ENCODE results near the gene CBLN3. TPM values are rescaled to one million over a fixed set of nuclear protein-coding genes. Genes with fewer than 3 reads are reported as not detected.
A peak's percentile ranks its signal among the peaks of the same experiment; 100 is the strongest.

CBLN3 gene
- total RNA-seq, 2 experiments from 2014 or later = 1.1 to 1.3 TPM

DNA sequence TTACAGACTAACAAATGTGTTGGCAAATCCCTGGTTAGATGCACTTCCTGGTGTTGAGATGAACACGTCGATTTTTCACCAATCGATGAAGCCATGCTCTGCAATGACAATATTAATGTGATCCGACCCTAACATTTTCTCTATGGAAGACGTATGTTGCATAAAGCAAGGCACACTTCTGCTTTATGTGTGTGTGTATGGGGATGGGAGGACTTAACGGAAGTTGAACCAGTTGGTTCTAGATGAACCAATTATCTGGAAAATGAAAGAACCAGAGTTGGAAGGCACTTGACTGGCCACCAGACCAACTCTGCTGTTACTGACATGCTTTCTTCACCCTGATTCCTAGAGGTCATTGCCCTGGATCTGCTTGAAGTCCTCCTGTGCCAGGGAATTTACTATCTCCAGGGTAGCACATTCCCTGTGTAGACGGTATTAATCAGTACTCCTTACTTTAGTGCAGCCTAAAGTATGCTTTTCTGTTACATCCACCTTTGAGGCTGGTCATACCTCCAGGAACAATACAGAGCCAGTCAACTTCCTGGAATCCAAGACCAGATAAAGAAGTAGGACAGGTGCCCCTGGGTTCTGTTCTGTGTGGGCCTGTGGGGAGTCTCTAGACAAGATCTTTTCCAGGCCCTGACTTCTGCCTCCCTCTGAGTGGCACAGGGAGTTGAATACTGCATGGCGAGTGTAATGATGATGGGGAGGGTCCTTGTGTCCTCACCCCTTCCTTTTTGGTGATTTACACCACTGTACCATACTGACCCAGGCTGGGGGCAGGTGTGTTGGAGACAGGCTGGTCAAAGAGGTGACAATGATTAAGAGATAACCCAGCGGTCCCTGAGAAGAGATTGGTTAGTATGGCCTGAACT is 9.0 kb upstream of the CBLN3 start:
- Mint-ChIP-seq H3K27ac (peak overlapping the region; percentile 92), H3K36me3 (ENCODE audit: low read depth) (peaks cover 69% of the 10 kb centered on the region), H3K4me1 (ENCODE audit: low read depth) (peaks cover 71% of the 10 kb centered on the region), H3K9me3 (ENCODE audit: insufficient read depth) (no peaks in the 10 kb centered on the region), H3K27me3 (ENCODE audit: low read depth) (no peaks in the 10 kb centered on the region), H3K4me3 (no peak overlapping the region)
- ChIA-PET POLR2A (interaction anchor here (2.5 to 5.3 kb wide), 2 partner anchors 8 to 105 kb away, joined by 16 to 77 read pairs; partner anchors contain the start of genes CBLN3 and KHNYN), CTCF (interaction anchor here (1.0 to 17.6 kb wide), 10 partner anchors 42 to 196 kb away, joined by 3 to 709 read pairs (median 12); partner anchors contain the start of genes ADCY4, CIDEB, LTB4R and LTB4R2)
- no peak for ATAC-seq
- DNase-seq = peak; percentile 18

DNA sequence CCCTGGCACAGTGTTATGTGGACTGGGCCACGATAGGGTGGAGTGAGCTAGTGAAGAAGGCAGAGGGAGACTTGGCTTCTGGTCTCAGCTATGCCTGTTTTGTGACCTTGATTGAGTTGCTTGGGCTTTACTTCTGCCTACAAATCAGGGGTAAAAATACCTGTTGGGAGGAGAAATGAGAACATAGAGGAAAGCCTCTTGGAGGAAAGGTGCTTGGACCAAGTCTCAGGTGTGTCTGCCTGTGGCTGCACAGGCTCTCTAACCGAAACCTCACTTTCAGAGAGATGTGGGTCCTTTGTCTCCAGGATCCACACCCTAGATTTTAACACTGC is 8.2 kb upstream of the CBLN3 start:
- DNase-seq (peak; percentile 18), ATAC-seq (no peak)
- H3K36me3 Mint-ChIP-seq (ENCODE audit: low read depth) = peaks cover 74% of the 10 kb centered on the region
- no peaks in the 10 kb centered on the region for H3K27me3 Mint-ChIP-seq (ENCODE audit: low read depth)
- no peaks in the 10 kb centered on the region for H3K9me3 Mint-ChIP-seq (ENCODE audit: insufficient read depth)
- H3K4me3 Mint-ChIP-seq = peak overlapping the region; percentile 32
- ChIA-PET CTCF (interaction anchor here (0.8 to 17.6 kb wide), 20 partner anchors 12 to 297 kb away, joined by 3 to 709 read pairs (median 8); partner anchors contain the start of genes ADCY4, CIDEB, DHRS1 and EMC9), POLR2A (interaction anchor here (2.1 to 2.5 kb wide), 2 partner anchors 104 to 127 kb away, joined by 6 to 16 read pairs; no protein-coding TSS in a partner anchor)
- peaks cover 72% of the 10 kb centered on the region for H3K4me1 Mint-ChIP-seq (ENCODE audit: low read depth)
- H3K27ac Mint-ChIP-seq = peak overlapping the region; percentile 92

DNA sequence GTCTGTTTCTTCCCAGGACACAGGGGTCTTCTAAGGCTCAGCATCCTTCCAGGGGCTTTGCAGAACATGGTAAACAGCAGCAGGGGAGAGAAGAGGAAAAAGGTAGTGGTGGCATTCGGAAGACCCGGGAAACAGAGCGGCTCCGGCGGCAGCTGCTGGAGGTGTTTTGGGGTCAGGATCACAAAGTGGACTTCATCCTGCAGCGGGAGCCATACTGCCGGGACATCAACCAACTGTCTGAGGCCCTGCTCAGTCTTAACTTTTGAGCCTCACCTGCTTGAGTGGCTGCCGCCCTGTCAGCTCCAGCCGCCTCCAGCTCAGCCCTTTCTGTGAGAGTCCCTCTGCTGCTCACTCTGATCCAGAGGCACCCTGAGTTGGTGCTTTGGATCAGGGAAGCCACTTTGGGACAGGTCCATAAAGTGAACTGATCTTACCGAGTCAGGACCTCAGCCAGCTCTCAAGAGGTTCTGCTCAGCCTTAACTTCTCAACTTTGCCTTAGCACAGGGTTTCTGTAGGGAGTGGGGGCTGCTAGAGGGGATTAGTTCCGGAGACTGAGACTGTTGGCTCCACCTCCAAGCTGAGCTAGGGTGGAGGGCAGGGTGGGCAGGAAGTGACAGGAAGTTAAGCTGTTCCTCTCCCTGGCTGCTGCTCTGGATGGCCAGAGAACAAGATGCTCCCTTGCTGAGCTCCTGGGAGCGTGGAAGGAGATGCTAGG is 7.7 kb upstream of the CBLN3 start:
- peak; percentile 26 for ATAC-seq

DNA sequence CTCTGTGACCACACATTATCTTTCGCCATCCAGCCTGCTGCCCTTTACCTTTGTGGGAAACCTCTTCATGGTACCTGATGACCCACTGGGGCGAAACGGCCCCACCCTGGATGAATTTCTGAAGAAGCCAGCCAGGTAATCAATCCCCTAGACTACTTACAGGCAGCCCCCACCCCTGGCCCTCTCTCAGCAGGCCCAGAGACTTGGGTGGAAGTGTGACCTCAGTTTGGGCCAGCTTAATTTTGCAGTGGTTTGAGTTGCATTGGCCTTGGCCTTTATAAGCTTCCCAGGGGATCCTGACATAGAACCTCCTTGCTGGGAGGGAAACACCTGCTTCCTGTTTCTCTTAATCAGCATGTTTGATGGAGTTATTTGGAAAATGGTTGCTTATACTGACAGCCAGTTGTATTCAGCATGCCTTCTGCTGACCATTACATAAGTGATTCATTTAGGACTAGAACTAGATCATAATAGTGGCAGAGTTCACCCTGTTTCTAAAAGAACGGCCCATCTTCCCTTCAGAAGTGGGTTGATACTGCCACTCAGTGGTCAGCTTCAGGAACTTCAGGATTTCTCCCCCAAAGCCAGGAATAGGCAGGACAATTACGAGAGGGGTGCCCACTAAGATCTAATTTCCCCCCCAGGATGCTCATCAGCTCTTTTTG is 7.0 kb upstream of the CBLN3 start:
- CTCF ChIA-PET = interaction anchor here (0.8 to 17.6 kb wide), 27 partner anchors 11 to 296 kb away, joined by 3 to 709 read pairs (median 6); partner anchors contain the start of genes ADCY4, CIDEB, EMC9 and LTB4R
- Mint-ChIP-seq H3K9me3 (ENCODE audit: insufficient read depth) (no peaks in the 10 kb centered on the region), H3K36me3 (ENCODE audit: low read depth) (peaks cover 74% of the 10 kb centered on the region), H3K4me1 (ENCODE audit: low read depth) (peaks cover 71% of the 10 kb centered on the region), H3K4me3 (peak overlapping the region; percentile 23), H3K27ac (peak overlapping the region; percentile 92), H3K27me3 (ENCODE audit: low read depth) (no peaks in the 10 kb centered on the region)
- DNase-seq = peak; percentile 65
- POLR2A ChIA-PET = interaction anchor here (1.2 to 2.5 kb wide), 5 partner anchors 97 to 126 kb away, joined by 3 to 16 read pairs (median 6); partner anchors contain the start of genes LTB4R and RIPK3
- peak; percentile 43 for ATAC-seq

More for the DNA sequence above, 7.7 kb upstream of the CBLN3 start:
- Mint-ChIP-seq H3K4me1 (ENCODE audit: low read depth) (peaks cover 70% of the 10 kb centered on the region), H3K9me3 (ENCODE audit: insufficient read depth) (no peaks in the 10 kb centered on the region), H3K4me3 (peak overlapping the region; percentile 32), H3K27ac (peak overlapping the region; percentile 92), H3K27me3 (ENCODE audit: low read depth) (no peaks in the 10 kb centered on the region), H3K36me3 (ENCODE audit: low read depth) (peaks cover 71% of the 10 kb centered on the region)
- CTCF ChIA-PET = interaction anchor here (0.8 to 17.6 kb wide), 23 partner anchors 12 to 296 kb away, joined by 3 to 709 read pairs (median 7); partner anchors contain the start of genes ADCY4, CIDEB, DHRS1 and EMC9
- POLR2A ChIA-PET = interaction anchor here (1.3 to 2.5 kb wide), 4 partner anchors 103 to 127 kb away, joined by 3 to 16 read pairs (median 6); partner anchors contain the start of gene LTB4R
- DNase-seq = peak; percentile 53

DNA sequence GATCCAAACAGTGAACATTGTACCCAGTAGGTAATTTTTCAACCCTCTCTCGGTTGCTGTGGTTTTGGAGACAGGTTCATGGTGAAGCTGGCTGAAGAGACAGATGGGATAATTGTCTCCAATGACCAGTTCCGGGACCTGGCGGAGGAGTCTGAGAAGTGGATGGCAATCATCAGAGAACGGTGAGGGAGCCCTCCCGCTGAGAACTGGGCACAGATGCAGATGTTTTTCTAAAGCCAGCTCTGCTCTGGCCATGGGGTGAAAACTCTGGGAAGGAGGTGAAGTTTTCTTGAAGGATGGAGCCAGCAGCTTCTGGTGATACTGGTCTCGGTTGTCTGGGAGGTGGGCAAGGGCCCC is 6.5 kb upstream of the CBLN3 start:
- ChIA-PET CTCF (interaction anchor here (0.8 to 17.6 kb wide), 22 partner anchors 11 to 257 kb away, joined by 3 to 709 read pairs (median 7); partner anchors contain the start of genes ADCY4, CIDEB, LTB4R and LTB4R2), POLR2A (interaction anchor here (0.6 to 2.5 kb wide), 6 partner anchors 96 to 129 kb away, joined by 3 to 16 read pairs (median 4); partner anchors contain the start of genes LTB4R and RIPK3)
- H3K36me3 Mint-ChIP-seq (ENCODE audit: low read depth) = peaks cover 72% of the 10 kb centered on the region
- H3K27me3 Mint-ChIP-seq (ENCODE audit: low read depth) = no peaks in the 10 kb centered on the region
- H3K4me1 Mint-ChIP-seq (ENCODE audit: low read depth) = peaks cover 71% of the 10 kb centered on the region
- H3K4me3 Mint-ChIP-seq = no peak overlapping the region
- DNase-seq (no peak), ATAC-seq (no peak)
- peak overlapping the region; percentile 9 for H3K27ac Mint-ChIP-seq
- no peaks in the 10 kb centered on the region for H3K9me3 Mint-ChIP-seq (ENCODE audit: insufficient read depth)

DNA sequence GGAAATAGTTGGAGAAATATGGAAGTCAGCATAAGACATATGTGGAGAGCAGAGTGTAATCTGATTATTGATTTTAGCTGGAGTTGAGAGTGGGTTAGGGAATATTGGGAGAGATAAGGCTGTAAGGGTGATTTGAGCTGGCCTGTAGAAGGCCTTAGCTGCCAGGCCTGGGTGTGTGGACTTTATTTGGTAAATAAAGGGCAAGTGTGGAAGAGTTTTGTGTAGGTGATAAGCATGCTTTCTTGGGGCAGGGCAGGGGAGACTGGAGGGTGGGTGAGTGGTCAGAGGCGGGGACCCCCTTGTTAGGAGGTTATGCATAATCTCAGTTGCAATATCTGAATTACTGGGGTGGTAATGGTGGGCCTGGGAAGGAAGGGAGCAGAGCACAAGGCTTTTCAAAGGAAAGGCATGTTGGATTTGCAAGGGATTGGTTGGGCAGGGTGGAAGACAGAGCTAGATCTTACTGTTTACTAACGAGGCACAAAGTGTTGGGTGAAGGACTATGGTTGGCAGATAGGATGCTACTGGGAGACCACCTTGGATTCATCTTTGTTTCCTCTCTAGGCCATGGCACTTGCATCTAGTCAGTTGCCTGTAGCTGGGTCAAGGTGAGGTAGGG is 5.8 kb upstream of the CBLN3 start:
- H3K4me1 Mint-ChIP-seq (ENCODE audit: low read depth) = peaks cover 68% of the 10 kb centered on the region
- peak overlapping the region; percentile 16 for H3K27ac Mint-ChIP-seq
- DNase-seq (peak; percentile 19), ATAC-seq (no peak)
- POLR2A ChIA-PET = interaction anchor here (0.6 to 2.5 kb wide), 4 partner anchors 95 to 128 kb away, joined by 3 to 16 read pairs (median 5); partner anchors contain the start of genes LTB4R and RIPK3
- no peaks in the 10 kb centered on the region for H3K9me3 Mint-ChIP-seq (ENCODE audit: insufficient read depth)
- peaks cover 67% of the 10 kb centered on the region for H3K36me3 Mint-ChIP-seq (ENCODE audit: low read depth)
- no peak overlapping the region for H3K4me3 Mint-ChIP-seq
- CTCF ChIA-PET = interaction anchor here (0.9 to 17.6 kb wide), 11 partner anchors 12 to 200 kb away, joined by 3 to 709 read pairs (median 8); partner anchors contain the start of genes ADCY4, CIDEB, LTB4R2 and RIPK3
- H3K27me3 Mint-ChIP-seq (ENCODE audit: low read depth) = no peaks in the 10 kb centered on the region

DNA sequence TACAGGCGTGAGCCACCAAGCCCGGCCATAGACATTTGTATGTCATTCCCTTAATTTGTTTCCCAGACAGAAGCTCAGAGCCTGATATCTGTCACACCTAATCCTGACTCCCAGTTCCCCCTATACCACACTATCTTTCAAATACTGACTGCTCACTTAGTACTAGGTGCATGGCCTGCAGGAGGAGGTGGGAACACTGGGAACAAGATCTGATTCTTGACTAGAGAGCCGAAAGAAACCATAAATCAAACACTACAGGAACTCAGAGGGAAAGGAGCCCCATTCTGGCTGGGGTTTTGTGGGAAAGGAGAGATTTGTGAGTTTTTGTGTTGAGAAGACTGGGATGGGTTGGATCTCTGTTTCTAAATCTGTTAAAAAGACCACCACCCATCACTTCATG is 5.2 kb upstream of the CBLN3 start:
- ChIA-PET POLR2A (interaction anchor here (0.6 kb wide), 1 partner anchor 8 kb away, joined by 5 read pairs; the partner anchor contains the start of gene SDR39U1), CTCF (interaction anchor here (1.7 to 17.6 kb wide), 4 partner anchors 69 to 127 kb away, joined by 5 to 709 read pairs (median 31); partner anchors contain the start of genes ADCY4, CIDEB, LTB4R2 and RIPK3)
- Mint-ChIP-seq H3K4me1 (ENCODE audit: low read depth) (peaks cover 66% of the 10 kb centered on the region), H3K27ac (no peak overlapping the region), H3K36me3 (ENCODE audit: low read depth) (peaks cover 65% of the 10 kb centered on the region), H3K27me3 (ENCODE audit: low read depth) (no peaks in the 10 kb centered on the region), H3K9me3 (ENCODE audit: insufficient read depth) (no peaks in the 10 kb centered on the region), H3K4me3 (no peak overlapping the region)
- DNase-seq = peak; percentile 17
- ATAC-seq = no peak

DNA sequence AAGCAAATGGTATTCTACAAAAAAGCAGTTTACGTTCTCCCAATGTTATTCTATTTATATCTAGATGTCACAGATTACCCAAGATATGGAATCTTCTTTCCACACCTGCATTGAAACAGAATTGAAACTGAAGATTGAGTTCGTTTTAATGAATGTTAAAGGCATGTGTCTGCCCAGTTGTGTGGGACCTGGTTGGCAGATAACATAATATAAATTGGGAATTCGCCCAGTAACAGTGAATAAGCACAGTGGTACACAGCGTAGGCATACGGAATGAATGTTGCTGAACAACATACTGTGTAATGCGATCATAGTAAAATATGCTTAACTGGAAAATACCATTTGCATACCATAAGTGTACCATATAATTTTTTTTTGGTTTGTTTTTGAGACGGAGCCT is 4.6 kb upstream of the CBLN3 start:
- ATAC-seq (no peak), DNase-seq (no peak)
- no peaks in the 10 kb centered on the region for H3K27me3 Mint-ChIP-seq (ENCODE audit: low read depth)
- H3K27ac Mint-ChIP-seq = no peak overlapping the region
- ChIA-PET CTCF (interaction anchor here (1.7 to 17.6 kb wide), 3 partner anchors 98 to 126 kb away, joined by 5 to 709 read pairs (median 41); partner anchors contain the start of genes ADCY4, CIDEB, LTB4R2 and RIPK3), POLR2A (interaction anchor here (0.6 kb wide), 1 partner anchor 9 kb away, joined by 5 read pairs; the partner anchor contains the start of gene SDR39U1)
- H3K4me1 Mint-ChIP-seq (ENCODE audit: low read depth) = peaks cover 66% of the 10 kb centered on the region
- no peak overlapping the region for H3K4me3 Mint-ChIP-seq
- no peaks in the 10 kb centered on the region for H3K9me3 Mint-ChIP-seq (ENCODE audit: insufficient read depth)
- H3K36me3 Mint-ChIP-seq (ENCODE audit: low read depth) = peaks cover 59% of the 10 kb centered on the region

DNA sequence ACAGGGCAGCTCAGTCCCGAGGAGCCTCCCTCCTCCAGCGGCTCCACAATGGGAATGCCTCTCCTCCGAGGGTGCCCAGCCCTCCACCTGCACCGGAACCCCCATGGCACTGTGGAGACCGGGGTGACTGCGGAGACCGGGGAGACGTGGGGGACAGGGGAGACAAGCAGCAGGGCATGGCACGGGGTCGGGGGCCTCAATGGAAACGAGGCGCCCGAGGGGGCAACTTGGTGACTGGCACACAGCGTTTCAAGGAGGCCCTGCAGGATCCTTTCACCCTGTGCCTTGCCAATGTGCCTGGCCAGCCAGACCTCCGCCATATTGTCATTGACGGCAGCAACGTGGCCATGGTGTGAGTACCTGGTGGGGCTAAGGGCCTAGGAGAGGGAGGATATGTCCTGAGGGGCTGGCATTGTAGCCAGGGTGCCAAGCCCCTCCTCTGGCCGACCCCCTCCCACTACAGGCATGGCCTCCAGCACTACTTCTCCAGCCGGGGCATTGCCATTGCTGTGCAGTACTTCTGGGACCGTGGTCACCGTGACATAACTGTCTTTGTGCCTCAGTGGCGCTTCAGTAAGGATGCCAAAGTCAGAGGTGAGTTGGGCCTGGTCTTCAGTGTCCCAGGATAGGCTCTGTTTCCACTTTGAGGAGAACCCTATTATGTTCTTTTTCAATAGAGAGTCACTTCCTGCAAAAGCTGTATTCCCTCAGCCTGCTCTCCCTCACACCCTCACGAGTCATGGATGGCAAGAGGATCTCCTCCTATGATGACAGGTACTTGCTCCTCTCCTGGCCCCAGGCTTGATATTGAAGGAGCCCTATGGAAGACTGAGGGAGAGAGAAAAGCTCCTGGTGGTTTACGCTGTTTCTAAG is 3.0 kb upstream of the CBLN3 start:
- no peak overlapping the region for H3K27ac Mint-ChIP-seq
- no peaks in the 10 kb centered on the region for H3K9me3 Mint-ChIP-seq (ENCODE audit: insufficient read depth)
- ATAC-seq (no peak), DNase-seq (no peak)
- H3K36me3 Mint-ChIP-seq (ENCODE audit: low read depth) = peaks cover 44% of the 10 kb centered on the region
- CTCF ChIA-PET = interaction anchor here (0.9 to 17.6 kb wide), 46 partner anchors 9 to 374 kb away, joined by 3 to 709 read pairs (median 8); partner anchors contain the start of genes ADCY4, CHMP4A, CIDEB and DCAF11
- POLR2A ChIA-PET = interaction anchor here (1.0 to 5.4 kb wide), 11 partner anchors 9 to 190 kb away, joined by 3 to 185 read pairs (median 17); partner anchors contain the start of genes ADCY4, DHRS1, LTB4R and NOP9
- no peaks in the 10 kb centered on the region for H3K27me3 Mint-ChIP-seq (ENCODE audit: low read depth)
- peaks cover 60% of the 10 kb centered on the region for H3K4me1 Mint-ChIP-seq (ENCODE audit: low read depth)
- H3K4me3 Mint-ChIP-seq = no peak overlapping the region
